HG03378 (cell line): Measurements from ENCODE around the gene FBXO33.

ENCODE experiments used
- ATAC-seq: cut with Tn5 transposase; IDR thresholded peaks from one replicate; pipeline ENCODE4 v1.9.1; 2021; ENCODE audit warnings: mild to moderate bottlenecking, moderate library complexity; ENCODE audit not compliant: unreplicated experiment

Gene FBXO33

GRCh38 chr14:39431416-39432178 is 636 bp downstream of the FBXO33 start:
- peak; percentile 12 for ATAC-seq

DNA sequence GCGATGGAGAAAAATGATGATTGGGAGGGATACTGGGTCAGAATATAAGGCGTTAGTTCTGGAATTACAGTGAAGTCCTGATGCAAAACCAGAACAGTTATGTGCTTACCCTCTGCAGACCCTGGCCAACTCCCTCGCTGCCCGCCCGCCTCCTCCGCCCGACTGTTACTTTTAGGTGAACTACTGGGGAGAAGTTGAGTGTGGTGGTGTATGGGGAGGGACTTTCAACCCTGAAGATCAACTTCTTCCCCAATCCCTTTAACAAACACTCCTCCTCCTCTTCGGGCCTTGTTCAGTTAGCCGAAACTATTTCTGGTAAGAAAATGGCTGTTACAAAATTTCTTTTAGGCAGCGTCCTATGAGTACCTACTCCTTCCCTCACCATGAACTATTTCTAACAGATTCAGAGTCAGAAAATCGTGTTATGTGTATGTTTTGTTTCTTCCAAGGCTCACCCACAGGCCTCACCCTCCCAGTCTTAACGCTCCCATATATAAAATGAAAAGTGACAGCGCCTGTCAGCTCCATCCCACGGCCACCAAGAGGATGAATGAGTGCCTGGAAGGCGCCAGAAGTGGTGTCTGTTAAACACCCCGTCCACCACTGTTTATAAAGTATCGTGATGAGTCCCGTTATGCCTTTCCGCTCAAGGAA is 1.3 kb downstream of the FBXO33 start:
- no peak for ATAC-seq

- no peak for ATAC-seq
These were observed 4.1 kb downstream of the FBXO33 start for GRCh38 chr14:39428118-39428517.

GRCh38 chr14:39426605-39427004 is 5.6 kb downstream of the FBXO33 start:
- no peak for ATAC-seq

DNA sequence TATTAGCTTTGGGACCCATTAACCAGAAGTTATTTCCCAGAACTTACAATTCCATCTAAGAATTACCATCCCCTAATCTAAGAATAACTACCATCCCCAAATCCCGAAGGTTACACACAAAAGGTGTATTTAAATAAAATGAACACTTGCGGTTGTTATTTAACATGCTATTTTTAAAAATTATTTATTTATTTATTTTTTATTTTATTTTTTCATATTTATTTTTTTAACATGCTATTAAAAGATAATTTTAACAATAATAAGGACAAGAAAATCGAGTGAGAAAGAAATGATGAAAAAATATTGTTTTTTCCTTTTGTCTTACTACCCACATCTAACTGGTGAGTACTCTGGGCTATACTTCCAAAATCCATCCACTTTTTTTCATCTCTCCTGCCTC is 6.3 kb downstream of the FBXO33 start:
- ATAC-seq, result no peak

DNA sequence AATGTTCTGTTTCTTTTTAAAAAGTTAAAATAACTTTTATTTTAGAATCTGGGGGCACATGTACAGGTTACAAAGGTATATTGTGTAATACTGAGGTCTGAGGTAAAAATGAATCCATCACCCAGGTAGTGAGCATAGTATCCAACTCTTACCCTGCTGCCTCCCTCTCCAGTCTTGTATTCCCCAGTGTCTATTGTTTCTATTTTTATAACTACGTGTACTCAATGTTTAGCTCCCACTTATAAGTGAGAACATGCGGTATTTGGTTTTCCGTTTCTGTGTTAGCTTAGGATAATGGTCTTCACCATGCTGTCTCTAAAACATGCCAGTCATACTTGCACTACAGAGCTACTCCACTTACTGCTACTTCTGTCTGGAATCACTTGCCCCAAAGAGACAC is 8.4 kb downstream of the FBXO33 start:
- ATAC-seq, result no peak

DNA sequence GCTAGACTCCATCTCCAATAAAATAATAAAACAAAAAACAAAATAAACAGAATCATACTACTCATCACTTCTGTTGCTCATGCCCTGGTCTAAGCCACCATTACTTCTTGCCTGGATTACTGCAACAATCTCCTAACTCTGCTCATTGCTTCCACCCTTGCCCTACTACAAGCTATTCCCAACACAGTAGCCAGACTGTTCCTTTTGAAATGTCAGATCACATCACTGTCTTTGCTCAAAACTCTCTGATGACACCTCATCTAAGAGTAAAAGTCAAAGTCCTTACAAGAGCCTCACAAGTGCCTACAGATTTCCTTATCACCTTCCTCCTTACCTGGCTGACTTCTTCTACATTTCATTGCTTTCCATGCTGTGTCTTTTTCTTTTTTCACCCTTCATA is 10.0 kb downstream of the FBXO33 start:
- no peak for ATAC-seq

DNA sequence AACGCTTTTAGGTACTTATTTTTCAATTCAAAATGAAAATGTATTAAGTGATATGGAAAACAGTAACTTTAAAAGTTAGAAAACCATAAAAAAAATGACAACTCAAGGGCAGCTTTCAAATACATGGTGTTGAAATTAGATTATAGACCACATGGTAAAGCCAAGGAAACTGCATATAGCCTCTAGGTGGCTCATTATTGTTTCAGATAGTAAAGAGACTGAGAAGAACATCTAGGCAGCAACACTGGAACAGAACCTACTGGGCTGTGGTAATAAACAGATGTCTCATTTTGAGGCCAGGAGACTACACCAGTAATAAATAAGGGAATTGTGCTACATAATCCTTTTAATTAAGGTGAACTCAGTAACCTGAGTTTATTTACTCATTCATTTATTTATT is 13.0 kb downstream of the FBXO33 start:
- no peak for ATAC-seq

DNA sequence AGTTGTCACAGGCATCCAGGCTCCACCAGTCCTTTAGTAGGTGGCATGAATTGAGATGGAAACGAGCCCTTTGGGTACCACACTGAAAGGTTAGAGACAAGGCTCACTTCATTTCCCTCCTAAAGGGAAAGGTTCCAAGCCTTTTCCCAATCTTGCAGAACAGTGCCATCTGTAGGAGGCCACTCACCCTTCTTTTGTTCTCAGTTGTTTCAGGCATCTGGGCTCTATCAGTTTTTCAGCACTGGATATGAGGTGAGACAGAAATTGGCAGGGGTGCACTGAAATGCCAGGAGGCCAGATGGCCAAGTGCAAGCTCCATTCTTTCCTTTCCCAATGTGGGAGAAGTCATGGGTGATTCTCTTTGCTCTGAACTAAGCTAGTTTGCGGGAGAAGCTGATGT is 15.2 kb downstream of the FBXO33 start:
- no peak for ATAC-seq

GRCh38 chr14:39416072-39416471 is 16.2 kb downstream of the FBXO33 start:
- no peak for ATAC-seq

- no peak for ATAC-seq
These were observed 25.7 kb downstream of the FBXO33 start for GRCh38 chr14:39406560-39406959.

- no peak for ATAC-seq
These were observed 33.9 kb downstream of the FBXO33 start for GRCh38 chr14:39398382-39398781.

DNA sequence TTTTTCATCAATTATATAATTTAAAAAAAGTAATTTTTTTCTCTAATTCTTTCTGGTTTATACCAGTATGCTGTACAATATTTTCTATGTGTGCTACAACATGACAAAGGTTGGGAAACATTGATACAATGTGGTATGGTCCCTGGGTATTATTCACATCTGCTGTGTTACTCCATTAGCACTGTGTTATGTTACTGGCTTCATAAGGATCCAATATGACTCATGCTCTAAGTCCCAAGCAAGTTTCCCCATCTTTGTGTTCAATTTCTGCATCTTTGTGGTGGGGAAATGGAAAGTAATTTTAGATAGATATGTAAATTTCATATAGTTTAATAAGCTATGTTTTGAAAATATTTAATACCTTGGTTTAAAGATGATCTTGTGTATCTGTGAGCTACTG is 35.8 kb downstream of the FBXO33 start:
- ATAC-seq, result no peak

GRCh38 chr14:39395555-39396254 is 36.5 kb downstream of the FBXO33 start:
- no peak for ATAC-seq

DNA sequence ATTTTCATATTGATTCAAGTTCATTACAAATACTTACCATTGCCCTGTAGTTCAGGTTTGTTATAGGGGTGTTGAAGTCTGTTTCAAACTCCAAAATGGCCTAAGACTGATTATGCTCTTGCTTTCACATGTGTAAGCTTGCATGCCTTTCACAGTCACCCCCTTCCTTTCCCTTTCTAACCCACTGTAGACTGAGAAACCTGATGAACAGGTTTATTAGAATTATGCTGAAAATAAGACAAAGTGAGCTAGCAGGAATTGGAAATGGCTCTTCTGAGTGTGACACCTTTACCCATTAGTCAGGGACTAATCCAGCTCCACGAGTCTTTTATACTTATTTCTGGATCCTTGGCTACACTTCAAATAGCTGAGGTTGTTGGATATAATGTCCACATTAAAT is 38.9 kb downstream of the FBXO33 start:
- no peak for ATAC-seq

- no peak for ATAC-seq
These were observed 48.1 kb downstream of the FBXO33 start for GRCh38 chr14:39384177-39384576.

GRCh38 chr14:39383741-39384140 is 48.5 kb downstream of the FBXO33 start:
- no peak for ATAC-seq

GRCh38 chr14:39383026-39383660 is 49.1 kb downstream of the FBXO33 start:
- ATAC-seq, result no peak

DNA sequence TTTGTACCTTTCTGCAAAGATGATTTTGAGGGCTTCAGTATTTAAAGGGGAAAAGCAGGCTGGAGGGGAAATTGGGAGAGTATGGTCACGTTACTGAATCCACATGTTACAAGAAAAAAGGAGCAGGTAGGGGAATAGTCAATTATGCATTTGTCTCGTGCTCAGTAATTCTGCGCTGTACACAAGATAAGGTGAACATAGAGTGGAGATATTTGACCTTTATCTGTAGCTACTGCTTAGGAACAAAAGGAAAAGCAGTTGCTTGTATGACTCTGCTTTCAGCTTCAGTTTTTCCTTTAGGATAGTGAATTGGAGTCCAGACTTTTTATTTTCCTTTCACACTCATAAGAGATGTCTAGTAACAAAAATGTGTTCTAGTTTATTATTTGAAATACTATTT is 49.8 kb downstream of the FBXO33 start:
- no peak for ATAC-seq

DNA sequence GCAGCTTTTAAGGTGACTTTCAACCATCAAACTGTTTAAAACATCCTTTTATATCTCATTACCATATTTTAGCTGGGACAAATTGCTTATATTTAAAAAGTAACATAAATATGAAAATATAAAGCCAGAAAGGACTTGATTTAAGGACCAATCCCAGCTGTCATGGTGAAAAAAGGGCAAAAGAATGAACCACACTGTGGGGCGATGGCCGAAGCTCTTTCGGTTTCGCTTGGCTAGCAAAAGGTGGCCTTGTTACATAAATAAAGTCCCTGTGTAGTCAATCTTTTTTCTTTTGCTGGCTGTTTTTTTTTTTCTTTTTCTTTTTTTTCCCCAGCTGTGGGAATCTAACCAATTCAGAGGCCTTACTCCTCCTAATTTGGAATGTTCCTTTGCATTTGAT is 50.9 kb downstream of the FBXO33 start:
- ATAC-seq, result no peak

- ATAC-seq, result no peak
These were observed 55.4 kb downstream of the FBXO33 start for GRCh38 chr14:39376667-39377403.
